ENCODE results near the gene SPANXA1.
"Not testable (repeated sequence)": the region's sequence is repeated elsewhere in the genome, so short reads cannot be mapped to it uniquely, and the experiment has no call there.

SPANXA1 gene, protein sequence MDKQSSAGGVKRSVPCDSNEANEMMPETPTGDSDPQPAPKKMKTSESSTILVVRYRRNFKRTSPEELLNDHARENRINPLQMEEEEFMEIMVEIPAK

GRCh38 chrX:141584638-141585037, at the start of gene SPANXA1:
SPANXA1 (minus strand) TSS chrX:141584738; CDS start chrX:141584678, 60 bp downstream.
- FAIRE-seq, result not testable (repeated sequence)

DNA sequence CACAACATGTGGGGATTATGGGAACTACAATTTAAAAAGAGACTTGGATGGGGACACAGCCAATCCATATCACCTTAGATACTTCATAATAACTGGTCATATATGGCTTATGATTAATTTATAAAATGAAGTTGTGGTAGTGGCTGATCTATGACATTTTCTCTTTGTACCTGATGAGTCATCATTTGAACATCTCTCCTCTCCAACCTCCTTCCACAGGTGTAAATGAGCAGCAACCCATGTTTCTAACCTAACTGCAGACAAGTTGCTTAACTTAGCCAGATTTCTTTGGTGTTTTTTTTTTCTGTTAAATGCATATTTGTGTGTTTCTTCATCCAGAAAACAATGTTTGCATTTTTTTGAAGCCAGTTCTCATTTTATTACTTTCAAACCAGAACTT, 47.6 kb upstream of the SPANXA1 start:
- no peak for FAIRE-seq

DNA sequence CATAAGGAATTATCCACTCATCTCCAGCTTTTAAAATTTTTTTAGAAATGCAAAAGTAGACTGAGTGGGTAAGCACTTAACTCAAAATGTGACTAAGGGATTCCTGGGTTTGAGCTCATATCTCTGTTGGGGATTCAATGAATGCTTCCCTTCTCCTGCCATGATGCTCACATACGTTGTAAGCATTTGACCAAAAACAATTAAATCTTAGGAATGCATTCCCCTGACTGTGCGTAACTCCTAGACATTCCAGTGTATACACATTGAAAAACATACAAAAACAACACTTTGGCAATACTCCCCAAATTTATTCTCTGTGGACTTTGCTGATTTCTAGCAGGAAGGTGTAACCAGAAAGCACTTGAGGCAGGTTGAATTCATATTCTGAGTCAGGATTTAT, 34.8 kb upstream of the SPANXA1 start:
- FAIRE-seq, result no peak

GRCh38 chrX:141609111-141609510, 24.6 kb upstream of the SPANXA1 start:
- no peak for FAIRE-seq

GRCh38 chrX:141589408-141589807, 4.9 kb upstream of the SPANXA1 start, which contains the start of gene SPANXA2:
SPANXA2 (plus strand) TSS chrX:141589708; CDS start chrX:141589768, 60 bp downstream.
- not testable (repeated sequence) for FAIRE-seq

DNA sequence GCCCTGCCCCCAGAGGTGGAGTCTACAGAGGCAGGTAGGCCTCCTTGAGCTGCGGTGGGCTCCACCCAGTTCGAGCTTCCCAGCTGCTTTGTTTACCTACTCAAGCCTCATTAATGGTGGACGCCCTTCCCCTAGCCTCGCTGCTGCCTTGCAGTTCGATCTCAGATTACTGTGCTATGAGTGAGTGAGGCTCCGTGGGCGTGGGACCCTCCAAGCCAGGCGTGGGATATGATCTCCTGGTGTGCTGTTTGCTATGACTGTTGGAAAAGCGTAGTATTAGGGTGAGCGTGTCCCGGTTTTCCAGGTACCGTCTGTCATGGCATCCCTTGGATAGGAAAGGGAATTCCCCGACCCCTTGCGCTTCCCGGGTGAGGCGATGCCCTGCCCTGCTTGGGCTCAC, 42.0 kb downstream of the SPANXA1 start:
- not testable (repeated sequence) for FAIRE-seq

Data from colon (tissue), 2 donors.